Measurements from ENCODE around the gene SPAG17. TPM values are rescaled to one million over a fixed set of nuclear protein-coding genes. Genes with fewer than 3 reads are reported as not detected.
A peak's percentile ranks its signal among the peaks of the same experiment; 100 is the strongest.

The SPAG17 gene
- 0.10 and 0.45 TPM in 2 replicates for total RNA-seq (2014; rRNA removed; shearing (Covaris generic))

- DNase-seq (ENCODE audit: low spot score), result peak; percentile 73
Measured at GRCh38 chr1:118185084-118185832, at the start of gene SPAG17. TSS of gene SPAG17 (minus strand) at chr1:118185228. CDS start at chr1:118185157, 71 bp downstream.

DNA sequence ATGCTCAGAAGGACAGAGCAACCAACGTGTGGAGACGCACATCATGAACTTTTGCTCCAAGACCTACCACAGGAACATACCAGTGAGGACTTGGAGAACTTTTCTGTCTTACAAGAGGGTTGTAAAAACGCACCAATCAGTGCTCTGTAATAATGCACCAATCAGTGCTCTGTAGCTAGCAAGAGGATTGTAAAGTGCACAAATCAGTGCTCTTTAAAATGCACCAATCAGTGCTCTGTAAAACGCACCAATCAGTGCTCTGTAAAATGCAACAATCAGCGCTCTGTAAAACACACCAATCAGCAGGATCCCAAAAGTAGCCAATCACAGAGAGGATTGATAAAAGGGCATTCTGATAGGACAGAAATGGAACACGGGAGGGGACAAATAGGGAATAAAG lies 40.4 kb upstream of the SPAG17 start:
- no peak for DNase-seq (ENCODE audit: low spot score)

- DNase-seq (ENCODE audit: low spot score), result peak; percentile 18
Measured at GRCh38 chr1:118223426-118223825, 38.4 kb upstream of the SPAG17 start.

- no peak for DNase-seq (ENCODE audit: low spot score)
Measured at GRCh38 chr1:118219438-118219837, 34.4 kb upstream of the SPAG17 start.

GRCh38 chr1:118217141-118217838 lies 32.3 kb upstream of the SPAG17 start:
- DNase-seq (ENCODE audit: low spot score), result peak; percentile 14

GRCh38 chr1:118214866-118215265 lies 29.8 kb upstream of the SPAG17 start:
- DNase-seq (ENCODE audit: low spot score), result no peak

GRCh38 chr1:118210723-118211110 lies 25.7 kb upstream of the SPAG17 start:
- DNase-seq (ENCODE audit: low spot score), result no peak

- no peak for DNase-seq (ENCODE audit: low spot score)
Measured at GRCh38 chr1:118210051-118210722, 25.2 kb upstream of the SPAG17 start.

GRCh38 chr1:118209648-118210047 lies 24.6 kb upstream of the SPAG17 start:
- no peak for DNase-seq (ENCODE audit: low spot score)

GRCh38 chr1:118206966-118207365 lies 21.9 kb upstream of the SPAG17 start:
- no peak for DNase-seq (ENCODE audit: low spot score)

- no peak for DNase-seq (ENCODE audit: low spot score)
Measured at GRCh38 chr1:118204648-118205047, 19.6 kb upstream of the SPAG17 start.

- DNase-seq (ENCODE audit: low spot score), result no peak
Measured at GRCh38 chr1:118204105-118204504, 19.1 kb upstream of the SPAG17 start.

GRCh38 chr1:118202076-118202608 lies 17.1 kb upstream of the SPAG17 start:
- no peak for DNase-seq (ENCODE audit: low spot score)

DNA sequence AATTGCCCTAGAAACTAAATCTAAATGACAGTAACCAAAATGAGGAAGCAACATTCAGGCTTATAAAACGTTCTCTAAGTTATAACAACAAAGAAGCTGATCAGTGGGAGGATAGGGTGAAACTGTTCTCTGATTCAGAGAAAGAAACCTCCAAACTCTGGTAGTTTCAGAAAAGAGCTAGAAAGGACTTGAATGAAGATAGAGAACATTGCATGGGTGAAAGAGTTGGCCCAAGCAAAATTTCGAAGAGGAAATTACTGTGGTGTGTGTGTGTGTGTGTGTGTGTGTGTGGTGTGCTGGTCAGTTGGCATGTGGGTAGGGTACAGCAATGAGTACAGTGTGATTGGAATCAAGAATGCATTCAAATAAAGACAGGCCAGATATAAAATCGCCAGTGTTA lies 16.5 kb upstream of the SPAG17 start:
- DNase-seq (ENCODE audit: low spot score), result no peak

GRCh38 chr1:118200836-118201235 lies 15.8 kb upstream of the SPAG17 start:
- no peak for DNase-seq (ENCODE audit: low spot score)

DNA sequence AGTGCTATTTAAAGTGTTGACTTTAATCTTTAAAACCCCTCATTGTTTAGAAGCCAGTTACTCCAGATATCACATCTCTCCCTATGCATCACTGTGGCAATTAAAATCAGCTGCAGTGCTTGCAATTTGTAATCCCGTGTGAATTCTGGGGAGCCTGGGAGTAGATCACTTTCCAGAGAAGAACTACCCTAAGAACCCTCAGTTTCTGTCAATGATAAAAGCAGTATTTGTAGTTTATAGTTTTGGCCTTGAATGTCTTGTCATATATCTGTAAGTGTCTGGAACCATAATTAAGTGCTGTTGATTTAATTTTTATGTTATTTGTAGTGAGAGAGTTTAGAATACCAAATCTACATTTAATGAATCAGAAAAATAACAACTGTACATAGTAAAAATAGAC lies 5.5 kb upstream of the SPAG17 start:
- no peak for DNase-seq (ENCODE audit: low spot score)

DNA sequence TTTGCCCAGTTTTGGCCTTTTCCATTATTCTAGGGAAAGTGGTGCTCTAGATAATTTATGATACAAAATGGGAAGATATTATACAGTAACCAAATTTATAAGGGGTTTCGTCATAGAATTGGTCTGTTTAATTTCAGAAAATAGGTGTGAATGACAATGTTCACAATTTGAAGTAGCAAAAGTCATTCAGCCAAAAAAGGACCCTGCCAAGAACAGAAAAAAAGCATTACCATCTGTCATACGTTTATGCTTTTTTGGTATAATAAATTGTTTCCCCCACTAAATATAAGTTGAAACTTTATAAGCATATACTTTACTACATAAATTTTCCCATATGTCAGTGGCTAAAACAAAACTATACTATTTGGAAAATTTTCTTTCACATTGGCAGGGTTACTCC lies 4.5 kb upstream of the SPAG17 start:
- no peak for DNase-seq (ENCODE audit: low spot score)

- DNase-seq (ENCODE audit: low spot score), result no peak
Measured at GRCh38 chr1:118188411-118188810, 3.4 kb upstream of the SPAG17 start.

DNA sequence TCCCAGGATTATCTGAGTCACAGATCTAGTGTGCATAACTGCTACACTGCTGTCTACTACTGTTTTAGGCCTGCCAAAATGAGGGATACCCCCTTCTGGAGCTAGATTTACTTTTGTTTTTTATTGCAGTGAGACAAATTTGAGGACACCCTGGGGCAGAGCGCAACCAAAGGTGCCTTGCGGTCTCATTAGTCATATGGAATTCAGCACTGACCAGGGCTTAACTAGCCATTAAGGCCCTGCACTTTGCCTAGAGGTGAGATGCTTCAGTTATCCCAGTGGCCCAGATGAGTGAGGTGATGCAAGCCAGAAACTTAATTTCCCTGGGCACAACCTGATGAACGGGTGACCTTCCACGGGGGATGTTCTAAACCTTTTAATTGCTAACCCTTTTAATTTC lies 998 bp upstream of the SPAG17 start:
- no peak for DNase-seq (ENCODE audit: low spot score)

DNA sequence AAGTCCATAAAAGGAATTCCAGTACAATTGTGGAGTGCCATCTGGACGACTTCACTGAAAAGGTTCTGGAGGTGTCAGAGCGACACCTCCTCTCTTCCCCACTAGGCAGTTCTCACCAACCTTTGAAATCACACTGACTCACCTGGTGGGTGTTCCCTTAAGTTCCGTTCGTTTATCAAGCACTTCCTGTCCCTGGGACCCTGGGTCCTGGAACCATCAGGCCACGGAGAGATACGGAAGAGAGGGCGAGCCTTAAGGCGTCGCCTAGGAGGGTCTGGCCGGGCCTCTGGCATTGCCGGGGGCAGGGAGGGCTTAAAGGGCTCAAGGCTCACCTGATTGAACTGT lies 317 bp downstream of the SPAG17 start:
- no peak for DNase-seq (ENCODE audit: low spot score)

GRCh38 chr1:118183586-118183985 lies 1.4 kb downstream of the SPAG17 start:
- no peak for DNase-seq (ENCODE audit: low spot score)

GRCh38 chr1:118177998-118178397 lies 7.0 kb downstream of the SPAG17 start:
- DNase-seq (ENCODE audit: low spot score), result no peak

- no peak for DNase-seq (ENCODE audit: low spot score)
Measured at GRCh38 chr1:118169016-118169415, 16.0 kb downstream of the SPAG17 start.
